Activated CD4-positive, CD25-positive, alpha-beta regulatory T cell treated with anti-CD3 and anti-CD28 coated beads, Interleukin-2, amount 50 U/mL, for 16 hours (primary cell): ENCODE measurements around the gene RAPGEF1.

Source experiments
- DNase-seq: peaks from one replicate; pipeline ENCODE4 v3.0.0-alpha.2; 2020; ENCODE audit warnings: low read depth, low spot score

Gene RAPGEF1

DNA sequence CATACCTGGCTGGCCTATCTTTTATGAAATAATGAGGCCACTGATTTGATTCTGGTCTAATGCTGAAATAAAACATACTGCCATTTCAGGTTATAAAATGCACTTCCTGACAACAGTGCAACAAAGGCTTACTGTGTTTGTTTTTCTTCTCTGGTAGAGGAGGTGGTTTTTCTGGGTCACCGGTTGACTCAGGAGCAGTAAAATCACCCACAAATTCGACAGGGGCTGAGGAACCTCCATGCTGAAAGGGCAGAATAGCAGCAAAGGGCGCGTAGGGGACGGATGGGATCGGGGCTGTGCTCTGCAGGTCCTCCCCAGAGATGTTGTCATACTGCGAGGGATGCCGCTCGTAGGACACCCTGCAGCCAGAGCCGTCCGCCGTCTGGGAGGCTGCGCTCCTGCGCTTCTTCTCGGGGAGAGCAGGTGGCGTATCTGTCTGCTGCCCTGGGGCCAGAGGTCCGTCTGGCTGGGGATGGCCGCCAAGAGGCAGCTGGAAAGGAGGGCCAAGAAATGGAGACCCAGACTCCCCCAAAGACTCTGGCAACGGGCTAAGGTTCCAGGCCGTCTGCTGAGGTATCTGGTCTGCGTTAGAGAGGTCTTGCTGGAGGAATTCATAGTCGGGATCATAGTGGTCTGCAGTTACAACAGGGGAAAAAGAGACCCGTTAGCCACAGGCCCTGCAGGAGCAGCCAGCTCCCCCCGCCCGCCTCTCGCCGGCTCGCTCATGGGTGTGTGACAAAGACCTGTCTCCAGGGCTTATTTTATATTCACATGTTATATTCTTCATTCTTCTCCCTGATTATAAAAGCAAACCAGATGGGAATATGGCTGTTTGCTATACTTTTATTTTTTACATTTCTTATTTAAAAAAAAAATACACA is 113.8 kb downstream of the RAPGEF1 start:
- DNase-seq: no peak

DNA sequence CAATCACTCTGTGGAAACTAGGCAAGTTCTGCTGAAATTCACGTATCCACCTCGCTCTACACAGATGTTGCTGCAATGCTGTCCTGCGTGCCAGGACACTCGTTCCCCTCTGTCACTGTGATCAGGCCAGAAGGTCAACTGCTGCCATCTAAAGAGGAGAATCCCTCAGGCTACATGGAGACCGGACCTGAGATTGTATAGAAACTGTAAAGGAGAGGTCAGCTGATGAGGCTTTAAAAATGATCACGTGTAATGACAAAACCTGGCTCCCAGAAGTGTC is 114.4 kb downstream of the RAPGEF1 start:
- no peak for DNase-seq

DNA sequence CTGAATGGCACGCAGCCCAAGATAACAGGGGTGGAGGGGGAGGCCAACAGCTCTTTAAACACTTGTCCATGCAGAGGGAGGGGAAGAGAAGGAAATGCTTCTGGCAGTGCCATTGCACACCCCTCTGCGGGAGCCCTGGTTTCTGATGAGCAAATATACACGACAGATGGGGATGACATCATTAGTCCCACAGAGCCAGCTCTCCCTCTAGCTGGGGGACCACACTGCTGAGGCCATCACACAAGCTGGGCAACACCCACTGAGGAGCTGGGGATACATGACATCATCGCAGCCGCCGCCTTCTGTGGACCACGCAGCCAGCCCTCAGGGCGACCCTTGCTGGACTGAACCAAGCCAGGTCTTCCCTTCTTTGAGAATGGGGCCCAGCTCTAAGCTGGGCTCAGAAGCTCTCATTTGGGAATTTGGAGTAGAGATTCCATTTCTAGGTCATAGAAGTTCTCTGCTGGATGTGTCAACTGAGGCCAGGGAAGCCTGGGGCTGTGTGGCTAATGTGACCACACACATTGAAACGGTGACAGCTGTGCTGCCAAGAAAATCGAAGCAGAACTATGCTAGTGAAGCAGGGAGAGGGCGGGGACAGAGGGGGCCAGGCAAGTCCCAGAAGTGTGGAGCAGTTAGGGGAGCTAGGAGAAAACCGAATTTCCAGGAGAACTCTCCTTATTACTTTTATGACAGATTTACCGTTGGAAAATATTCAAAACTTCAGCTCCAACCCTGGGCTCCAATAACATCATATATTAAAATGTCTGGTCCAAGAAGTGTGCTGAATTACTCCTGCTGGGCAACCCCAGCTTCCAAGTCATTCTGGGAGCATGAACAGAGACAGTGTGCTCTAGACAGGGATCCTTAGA is 115.0 kb downstream of the RAPGEF1 start:
- DNase-seq: no peak

DNA sequence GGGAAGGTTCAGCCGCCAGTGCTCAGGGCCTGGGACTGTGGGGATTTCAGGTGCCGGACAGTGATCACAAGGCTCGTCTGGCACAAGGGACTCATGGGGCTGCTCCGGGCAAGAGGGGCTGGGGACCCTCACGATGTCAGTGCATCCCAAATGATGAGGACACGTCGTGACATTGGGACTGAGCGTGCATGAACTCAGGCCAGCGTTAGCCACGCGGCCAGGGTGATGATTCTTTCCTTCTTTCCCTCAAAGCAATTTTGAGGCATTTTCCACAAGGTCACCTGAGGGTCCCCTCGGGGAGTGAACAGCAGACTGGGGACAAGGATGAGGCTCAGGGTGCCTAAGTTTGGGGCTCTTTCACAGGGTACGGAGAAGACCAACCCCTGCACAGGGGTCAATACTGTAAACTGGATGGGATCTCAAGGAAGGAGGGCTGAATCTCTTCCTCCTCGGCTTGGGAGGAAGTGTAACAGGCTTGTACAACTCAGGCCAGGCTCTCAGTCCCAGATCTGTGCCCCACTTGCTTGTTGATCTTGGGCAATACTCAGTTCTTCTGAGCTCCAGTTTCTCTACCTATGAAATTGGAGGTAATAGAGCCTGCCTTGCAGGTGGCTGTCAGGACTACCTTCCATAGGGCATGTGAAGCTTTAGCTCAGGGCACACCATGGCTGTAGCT is 116.1 kb downstream of the RAPGEF1 start:
- DNase-seq: no peak

DNA sequence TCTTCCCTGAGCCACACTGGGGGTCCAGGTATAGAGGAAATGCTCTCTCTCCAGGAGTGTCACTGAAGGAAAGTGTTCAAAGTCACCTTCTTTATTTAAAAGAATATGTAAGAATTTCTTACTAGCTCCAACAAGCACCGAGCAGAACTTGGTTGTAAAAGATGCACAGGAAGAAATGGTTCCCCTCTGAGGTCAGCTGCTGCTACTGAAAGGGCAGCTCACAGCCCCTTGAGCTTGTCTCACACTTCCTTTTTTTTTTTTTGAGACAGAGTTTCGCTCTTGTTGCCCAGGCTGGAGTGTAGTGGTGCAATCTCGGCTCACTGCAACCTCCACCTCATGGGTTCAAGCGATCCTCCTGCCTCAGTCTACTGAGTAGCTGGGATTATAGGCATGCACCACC is 117.4 kb downstream of the RAPGEF1 start:
- DNase-seq: no peak

DNA sequence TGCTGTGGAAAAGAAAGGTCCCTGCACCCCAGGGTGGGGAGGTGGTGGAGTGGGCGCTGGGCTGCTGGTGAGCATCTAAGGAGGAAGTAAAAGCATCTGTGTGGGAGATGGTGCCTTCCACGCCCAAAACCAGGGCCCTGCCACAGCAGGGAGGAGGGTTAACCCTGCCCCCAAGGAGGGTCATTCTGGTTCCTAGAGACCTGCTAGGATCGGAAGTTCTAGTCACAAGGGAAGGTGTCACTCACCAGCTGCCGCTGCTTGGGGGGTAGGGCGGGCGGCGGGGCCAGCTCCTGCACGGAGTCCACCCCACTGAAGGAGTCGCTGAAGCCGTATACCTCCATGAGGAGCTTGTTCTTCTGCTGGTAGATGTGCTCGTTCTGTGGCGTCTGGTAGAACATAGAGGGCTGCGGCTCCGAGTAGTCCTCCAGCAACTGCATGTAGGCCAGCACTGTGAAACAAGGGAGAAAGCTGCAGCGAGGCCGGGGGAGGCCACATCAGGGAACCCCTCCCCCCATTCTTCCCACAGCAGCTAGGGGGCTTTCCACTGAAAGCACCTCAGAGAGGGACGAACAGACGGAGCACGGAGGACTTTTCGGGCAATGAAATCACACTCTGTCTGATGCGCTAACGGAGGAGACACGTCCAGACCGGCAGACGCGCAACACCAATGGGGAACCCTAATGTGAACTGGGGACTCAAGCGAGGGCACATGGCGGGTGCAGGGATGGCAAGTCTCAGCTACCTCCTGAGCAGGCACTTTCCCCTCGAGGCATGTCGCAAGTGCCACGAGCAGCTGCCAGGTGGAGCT is 118.1 kb downstream of the RAPGEF1 start:
- no peak for DNase-seq

DNA sequence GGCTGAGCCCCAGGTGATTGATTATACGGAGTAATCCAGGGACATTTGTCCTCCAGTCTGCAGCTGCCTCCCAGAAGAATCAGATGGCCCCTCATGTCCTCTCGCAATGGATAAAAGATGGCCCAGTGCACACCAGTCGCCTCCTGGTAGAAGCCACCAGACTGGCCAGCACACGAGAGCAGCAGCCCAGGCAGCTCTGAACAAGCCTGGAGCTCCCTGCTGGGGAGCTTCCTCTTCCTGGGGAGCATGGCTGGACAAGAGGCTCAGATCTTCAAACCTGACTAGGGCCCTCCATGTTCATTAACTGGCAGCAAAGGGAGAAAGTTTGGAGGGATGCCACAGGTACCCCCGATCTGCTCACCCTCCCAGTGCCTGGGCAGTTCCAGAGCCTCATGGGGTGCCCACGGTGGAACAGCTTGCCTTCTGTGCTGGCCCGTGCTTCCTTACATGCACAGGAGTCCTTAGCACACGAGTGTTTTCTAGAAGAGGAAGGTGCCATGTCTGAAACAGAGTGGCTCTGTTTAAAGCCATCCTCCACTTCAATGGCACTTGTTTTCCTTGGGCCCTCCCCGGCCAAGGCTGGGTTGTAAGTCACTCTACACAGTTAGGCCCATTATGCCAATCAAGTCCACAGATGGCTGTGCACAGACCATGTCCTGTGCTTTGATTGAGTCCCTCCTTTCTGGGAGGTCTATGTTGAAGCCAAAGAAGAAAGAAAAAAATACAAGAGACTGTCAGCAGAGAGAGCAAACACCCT is 118.9 kb downstream of the RAPGEF1 start:
- DNase-seq: no peak

DNA sequence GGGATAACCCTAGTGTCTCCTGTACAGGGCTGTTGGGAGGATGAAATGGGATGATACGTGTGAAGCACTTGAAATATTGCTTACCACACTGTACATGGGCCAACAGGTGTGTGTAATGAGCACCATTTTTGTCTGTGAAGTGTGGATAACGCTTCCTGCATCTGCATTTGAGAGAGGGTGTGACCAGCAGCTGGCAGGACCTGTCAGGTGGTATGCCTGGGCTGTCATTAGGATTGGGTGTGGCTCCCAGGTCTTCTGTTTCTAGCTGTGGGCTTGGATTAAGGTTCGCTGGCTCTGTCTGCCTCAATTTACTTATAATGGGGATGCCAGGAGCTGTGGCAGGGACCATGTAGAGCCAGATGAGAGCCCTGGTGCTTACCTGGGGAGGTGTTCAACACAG is 120.2 kb downstream of the RAPGEF1 start:
- no peak for DNase-seq

DNA sequence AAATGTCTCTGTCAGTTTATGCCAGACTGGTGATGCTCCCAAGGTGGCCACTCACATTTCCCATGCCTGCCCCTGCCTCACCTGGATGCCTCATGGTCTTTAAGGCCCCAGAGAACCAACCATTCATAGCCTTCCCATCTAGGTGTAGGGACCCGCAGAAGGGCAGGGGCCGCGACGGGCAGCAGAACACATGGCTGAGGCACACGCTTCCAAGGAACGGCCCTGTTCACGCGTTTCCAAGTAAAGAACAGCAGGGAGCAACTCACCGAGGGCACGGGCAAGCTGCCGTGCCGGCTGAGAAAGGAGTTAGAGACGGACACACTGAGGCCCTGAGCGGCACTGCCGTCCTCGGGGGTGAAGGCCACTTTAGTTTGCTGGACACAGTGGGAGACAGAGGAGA is 121.1 kb downstream of the RAPGEF1 start:
- DNase-seq: no peak

DNA sequence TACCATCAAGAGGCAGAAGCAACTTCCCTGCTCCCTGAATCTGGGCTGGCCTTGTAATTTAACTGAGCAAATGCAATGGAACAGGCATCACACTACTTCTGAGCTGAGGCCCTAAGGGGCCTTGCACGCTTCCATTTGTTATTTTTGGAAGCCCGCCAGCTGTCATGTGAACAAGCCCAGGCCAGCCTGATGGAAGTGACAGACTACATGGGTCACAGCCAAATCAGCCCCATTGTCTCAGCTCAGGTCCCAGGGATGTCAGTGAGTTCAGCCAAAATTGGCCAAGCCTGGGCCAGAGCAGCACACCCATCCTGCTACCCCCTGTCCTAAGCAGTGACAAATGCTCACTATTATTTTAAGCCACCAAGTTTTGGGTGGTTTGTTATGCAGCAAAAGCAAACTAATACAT is 121.8 kb downstream of the RAPGEF1 start:
- DNase-seq: no peak

DNA sequence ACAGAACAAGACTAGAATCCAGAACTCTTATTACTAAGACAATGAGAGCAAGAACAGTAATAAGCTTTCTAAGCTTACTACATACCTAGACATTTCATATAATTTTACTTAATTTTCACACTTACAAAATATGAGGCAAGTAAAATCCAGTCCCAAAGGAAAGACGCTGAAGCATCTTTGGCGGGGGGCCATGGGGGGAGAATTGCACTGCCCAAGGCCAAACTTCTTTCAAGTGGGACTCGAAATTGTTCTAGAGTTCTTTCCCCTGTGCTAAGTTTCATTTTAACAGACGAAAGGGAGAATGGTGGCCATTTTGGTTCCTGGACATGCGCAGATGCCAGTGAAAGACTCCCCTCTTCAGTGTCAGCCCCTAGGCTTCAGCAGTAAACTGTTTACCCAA is 122.3 kb downstream of the RAPGEF1 start:
- no peak for DNase-seq

DNA sequence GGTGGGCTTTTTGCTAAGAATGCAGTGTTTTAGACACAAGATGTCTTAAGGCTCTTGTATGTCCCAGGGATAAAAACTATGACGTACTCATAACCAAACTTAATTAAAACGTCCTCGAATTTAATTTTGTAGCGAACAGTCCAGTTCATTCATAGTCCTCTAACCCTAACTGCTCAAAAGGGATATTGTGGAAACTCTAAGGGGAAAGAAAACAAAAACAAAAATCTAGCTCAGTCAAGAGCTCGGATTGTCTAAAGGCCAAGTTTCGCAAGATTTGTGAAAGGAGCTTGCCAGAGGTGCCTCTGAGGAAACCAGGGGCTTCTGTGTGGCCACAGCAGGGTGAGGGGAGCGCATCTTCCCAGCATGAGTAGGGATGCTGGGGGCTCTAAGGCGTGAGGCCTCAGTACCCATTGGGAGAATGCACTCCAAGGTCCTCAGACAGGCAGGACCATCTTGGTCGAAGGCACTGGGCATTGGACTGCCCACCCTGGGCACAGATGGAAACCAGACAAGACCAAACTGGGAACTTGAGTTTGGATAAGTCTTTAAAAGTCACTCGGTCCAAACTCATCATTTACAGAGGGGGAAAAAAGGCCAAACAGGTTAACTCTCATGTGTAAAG is 122.8 kb downstream of the RAPGEF1 start:
- DNase-seq: no peak

DNA sequence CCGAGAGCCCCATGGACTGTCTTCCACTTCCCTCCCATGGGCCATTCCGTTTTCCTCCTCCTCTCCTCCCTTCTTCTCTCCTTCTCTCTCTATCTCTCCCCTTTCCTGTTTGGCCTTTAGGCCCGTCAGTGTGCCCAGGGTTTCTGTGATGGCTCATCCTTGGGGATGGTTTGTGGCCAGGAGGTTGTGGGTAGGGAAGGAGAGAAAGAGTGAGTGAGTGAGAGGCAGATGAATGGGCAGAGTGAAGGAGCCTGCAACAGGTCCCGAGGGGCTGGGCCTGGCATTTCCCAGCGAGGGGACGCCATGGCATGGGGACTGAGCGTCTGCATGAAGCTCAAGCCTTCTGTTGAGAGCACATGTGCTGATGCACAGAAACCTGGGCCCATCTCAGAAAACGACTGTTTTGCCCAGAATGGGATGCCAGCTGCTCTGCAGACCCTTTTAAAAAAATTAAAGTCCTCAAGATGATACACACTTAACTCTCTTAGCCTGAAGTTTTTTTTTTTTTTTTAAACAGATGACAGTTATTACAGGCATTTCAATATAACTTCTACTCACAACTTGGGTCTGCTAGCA is 125.4 kb downstream of the RAPGEF1 start:
- DNase-seq: no peak

DNA sequence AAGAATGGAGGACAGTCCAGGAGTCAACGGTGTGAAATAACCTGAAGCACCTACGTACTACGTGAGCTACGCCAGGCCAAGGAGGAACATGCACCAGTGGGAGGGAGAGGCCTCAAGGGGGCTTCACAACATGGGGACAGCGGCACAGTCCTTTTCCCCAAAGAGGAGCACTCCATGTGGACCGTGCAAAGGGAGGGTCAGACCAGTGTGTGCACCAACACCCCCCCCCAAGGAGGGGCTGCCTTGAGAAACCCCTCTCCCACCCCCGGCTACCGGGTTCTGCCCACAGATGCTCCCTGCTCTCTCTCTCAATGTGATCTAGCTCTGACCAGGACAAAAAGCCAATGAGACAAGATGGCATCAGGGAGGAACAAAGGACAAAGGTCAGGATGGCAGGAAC is 126.0 kb downstream of the RAPGEF1 start:
- DNase-seq: no peak

DNA sequence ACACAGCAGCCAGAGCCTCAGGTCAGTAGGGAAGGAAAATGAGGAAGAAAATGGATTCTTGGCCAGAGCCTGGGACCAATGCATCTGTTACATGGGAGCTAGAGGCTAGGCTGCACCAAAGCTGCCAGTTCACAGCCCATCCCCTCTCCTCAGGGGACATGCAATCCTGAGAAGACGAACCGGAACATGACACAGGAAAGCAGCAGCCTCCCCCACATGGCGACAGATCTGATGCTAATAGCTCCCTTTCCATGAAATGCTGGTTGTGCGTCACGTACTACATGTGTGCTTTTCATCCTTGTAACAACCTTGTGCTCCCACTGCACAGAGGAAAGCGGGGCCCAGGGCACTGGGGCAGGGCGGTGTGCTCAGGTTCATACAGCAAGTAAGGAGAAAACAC is 127.0 kb downstream of the RAPGEF1 start:
- no peak for DNase-seq

DNA sequence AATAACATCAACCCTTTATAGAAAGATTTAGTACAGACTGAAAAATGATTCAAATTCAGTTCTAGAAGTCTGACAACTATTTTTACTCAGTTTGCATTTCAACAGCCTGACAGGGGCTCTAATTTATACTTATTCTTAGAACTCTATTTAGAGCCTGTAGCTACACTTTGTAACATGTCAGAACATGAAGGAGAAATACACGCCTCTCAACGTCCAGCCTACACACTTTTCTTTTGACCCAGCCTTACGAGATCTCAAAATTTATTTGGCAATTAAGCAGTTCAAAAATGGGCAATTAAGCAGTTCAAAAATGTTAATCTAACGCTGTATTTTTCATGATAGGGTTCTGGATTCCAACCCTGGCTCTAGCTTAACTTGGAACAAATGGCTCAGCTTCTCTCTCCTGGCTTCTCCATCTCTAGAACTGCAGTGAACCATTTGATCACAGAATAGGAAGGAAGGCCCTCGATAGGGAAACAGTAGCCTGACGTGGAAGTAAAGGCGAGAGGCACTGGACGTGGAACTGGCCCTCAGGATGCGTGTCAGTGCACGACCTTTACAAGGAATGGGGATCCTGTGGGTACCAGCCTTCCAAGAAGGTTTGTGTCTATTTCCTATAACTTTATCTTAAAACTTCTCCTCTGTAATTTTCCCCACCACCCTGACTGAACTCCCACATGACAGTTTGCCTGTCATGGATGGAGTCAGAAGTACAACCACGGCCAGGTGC is 128.1 kb downstream of the RAPGEF1 start:
- no peak for DNase-seq

DNA sequence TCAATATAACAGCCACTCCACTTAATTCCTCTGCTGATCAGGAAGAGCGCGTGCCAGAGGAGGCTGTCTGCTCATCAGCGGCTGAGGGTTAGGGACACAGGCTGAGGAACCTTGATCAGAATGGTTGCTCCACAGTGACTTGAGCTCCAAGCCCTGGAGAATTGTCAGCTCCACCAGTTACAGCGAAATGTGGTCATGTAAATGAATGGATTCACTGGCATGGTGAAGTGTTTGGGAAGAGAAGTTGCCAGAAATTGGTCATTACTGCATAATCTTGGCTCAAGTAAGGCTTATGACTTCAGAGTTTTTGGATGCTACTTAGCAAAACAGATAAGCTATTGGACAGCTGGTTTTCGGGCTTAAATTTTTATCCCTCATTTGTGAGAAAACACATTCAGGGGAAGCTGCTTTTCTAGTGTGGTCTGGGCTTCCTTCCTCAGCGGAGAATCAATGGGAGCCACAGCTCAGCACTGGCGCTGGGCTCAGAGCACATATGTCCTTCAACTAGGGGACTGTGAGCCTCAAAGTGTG is 129.6 kb downstream of the RAPGEF1 start:
- no peak for DNase-seq

DNA sequence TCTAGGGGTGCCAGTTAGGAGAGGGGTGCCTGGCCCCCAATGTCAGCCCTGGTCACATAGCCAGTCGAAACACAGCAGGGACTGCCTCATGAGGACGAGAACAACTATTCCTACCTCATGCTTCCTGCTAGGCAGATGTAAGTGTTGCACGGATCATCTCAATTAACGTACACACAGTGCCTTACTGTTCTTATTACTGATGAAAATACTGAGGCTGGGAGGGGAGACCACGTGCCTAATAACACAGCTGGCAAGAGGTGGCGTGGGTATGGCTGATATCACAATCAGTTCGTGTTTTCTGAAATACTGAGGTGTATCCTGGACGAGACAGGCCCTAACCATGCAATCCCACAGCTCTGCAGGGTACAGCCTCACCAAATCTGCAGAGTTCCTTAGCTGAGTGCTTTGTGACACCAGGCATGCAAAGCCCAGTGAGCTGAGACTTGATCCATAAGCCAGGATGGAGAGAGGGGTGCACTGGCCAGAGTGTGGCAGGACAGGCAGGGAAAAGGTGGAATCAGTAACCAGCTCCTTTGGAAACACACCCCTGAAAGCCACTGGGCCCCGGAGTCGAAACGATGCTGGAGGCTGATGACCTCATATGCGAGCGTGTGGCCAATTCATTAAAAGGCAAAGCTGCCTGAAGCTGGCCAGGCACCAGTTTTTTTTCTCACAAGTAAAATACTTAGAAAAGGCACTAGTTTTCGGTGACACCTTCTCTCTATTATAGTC is 130.6 kb downstream of the RAPGEF1 start:
- no peak for DNase-seq
